ENCODE results near the gene NFYA.

Gene NFYA

DNA sequence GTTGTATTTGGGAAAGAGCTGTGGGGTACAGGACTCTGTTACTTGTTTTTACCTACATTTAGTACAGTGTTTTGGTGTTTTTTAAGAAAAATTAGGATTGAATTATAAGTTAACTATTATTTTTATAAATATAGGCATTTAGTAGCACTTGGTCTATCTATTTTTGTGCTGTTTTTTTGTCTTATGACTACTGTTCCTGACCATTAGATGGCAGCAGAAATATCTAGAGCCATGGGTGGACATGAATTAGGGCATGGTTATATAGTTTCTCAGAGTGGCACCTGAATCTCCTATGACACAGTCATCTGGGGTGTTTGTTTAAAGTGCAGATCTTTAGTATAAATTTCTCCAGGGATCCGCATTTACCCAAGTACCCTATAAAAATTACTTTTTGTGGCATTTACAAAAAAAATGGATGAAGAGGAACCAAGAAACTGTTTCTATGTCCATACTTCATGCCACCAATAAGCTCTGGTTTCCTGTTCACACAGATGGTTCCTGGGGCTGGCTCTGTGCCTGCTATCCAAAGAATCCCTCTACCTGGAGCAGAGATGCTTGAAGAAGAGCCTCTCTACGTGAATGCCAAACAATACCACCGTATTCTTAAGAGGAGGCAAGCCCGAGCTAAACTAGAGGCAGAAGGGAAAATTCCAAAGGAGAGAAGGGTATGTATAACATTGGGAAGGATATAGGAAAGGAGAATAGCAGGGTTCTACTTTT lies 19.8 kb downstream of the NFYA start:
- Histone ChIP-seq H3K79me2 (no peaks in the 10 kb centered on the region), H3K4me3 (ENCODE audit: low read depth, low read length) (no peak overlapping the region), H3K4me1 (no peaks in the 10 kb centered on the region), H3K27me3 (ENCODE audit: control insufficient read depth, insufficient read depth, low read length) (no peaks in the 10 kb centered on the region), H3K4me2 (ENCODE audit: low read length) (no peak overlapping the region), H3K36me3 (ENCODE audit: control insufficient read depth, insufficient read depth, low read length) (no peaks in the 10 kb centered on the region), H3K9ac (no peak overlapping the region), H3K27ac (no peak overlapping the region), H3K9me3 (ENCODE audit: control insufficient read depth, low read length) (no peaks in the 10 kb centered on the region), H2AFZ (no peak overlapping the region)
- TF ChIP-seq, protein P1, sequence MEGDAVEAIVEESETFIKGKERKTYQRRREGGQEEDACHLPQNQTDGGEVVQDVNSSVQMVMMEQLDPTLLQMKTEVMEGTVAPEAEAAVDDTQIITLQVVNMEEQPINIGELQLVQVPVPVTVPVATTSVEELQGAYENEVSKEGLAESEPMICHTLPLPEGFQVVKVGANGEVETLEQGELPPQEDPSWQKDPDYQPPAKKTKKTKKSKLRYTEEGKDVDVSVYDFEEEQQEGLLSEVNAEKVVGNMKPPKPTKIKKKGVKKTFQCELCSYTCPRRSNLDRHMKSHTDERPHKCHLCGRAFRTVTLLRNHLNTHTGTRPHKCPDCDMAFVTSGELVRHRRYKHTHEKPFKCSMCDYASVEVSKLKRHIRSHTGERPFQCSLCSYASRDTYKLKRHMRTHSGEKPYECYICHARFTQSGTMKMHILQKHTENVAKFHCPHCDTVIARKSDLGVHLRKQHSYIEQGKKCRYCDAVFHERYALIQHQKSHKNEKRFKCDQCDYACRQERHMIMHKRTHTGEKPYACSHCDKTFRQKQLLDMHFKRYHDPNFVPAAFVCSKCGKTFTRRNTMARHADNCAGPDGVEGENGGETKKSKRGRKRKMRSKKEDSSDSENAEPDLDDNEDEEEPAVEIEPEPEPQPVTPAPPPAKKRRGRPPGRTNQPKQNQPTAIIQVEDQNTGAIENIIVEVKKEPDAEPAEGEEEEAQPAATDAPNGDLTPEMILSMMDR (IDR thresholded peaks at IDR 0.05): no peak

DNA sequence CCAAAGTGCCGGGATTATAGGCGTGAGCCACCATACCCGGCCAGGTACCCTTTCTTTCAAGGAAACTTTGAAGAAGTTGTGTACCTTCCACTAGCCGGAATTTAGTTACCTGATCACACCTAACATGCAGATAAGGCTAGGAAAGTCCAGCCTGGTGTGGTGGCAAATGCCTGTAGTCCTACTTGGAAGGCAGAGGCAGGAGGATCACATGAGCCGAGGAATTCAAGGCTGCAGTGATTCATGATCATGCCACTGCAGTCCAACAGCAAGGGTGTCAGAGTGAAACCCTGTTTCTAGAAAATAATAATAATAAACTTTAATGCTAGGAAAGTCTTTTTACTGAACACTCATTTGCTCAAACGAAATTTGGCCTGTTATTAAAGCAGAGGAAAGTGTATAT lies 21.0 kb downstream of the NFYA start:
- Histone ChIP-seq H3K9ac (no peak overlapping the region), H3K27me3 (ENCODE audit: control insufficient read depth, insufficient read depth, low read length) (no peaks in the 10 kb centered on the region), H3K9me3 (ENCODE audit: control insufficient read depth, low read length) (no peaks in the 10 kb centered on the region), H3K36me3 (ENCODE audit: control insufficient read depth, insufficient read depth, low read length) (no peaks in the 10 kb centered on the region), H2AFZ (no peak overlapping the region), H3K4me3 (ENCODE audit: low read depth, low read length) (no peak overlapping the region), H3K79me2 (no peaks in the 10 kb centered on the region), H3K4me2 (ENCODE audit: low read length) (no peak overlapping the region), H3K4me1 (no peaks in the 10 kb centered on the region), H3K27ac (no peak overlapping the region)
- TF ChIP-seq, protein P1 (IDR thresholded peaks at IDR 0.05): no peak

DNA sequence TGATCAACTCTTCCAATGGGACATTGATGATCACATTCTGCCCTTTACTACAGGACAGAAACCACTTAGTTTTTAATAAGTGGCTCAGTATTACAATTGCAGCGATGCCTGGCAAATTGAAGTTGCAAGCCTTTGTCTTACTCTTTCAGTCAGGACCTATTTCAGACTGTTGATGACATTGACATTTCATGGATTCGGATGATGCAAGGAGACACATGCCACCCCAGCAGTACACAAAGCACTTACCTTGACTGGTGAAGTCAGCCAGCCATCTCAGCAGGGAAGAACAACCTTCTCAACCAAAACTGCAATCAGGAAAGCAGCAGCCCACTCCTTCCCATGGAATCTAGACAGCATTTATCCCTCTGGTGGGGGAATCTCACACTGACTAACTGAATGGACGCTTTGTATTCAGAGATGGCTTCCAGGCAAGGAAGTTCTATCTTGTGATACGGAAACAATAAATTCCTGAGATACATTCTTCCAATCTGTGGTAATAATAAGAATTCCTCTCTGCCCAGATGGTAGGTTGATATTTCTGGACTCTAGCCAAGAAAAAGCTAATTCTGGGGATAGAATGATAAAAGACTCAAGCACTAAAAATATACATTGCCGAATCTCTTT lies 24.8 kb downstream of the NFYA start:
- Histone ChIP-seq H3K9ac (no peak overlapping the region), H3K4me1 (no peaks in the 10 kb centered on the region), H3K36me3 (ENCODE audit: control insufficient read depth, insufficient read depth, low read length) (no peaks in the 10 kb centered on the region), H3K4me2 (ENCODE audit: low read length) (no peak overlapping the region), H3K27me3 (ENCODE audit: control insufficient read depth, insufficient read depth, low read length) (no peaks in the 10 kb centered on the region), H2AFZ (no peak overlapping the region), H3K9me3 (ENCODE audit: control insufficient read depth, low read length) (no peaks in the 10 kb centered on the region), H3K4me3 (ENCODE audit: low read depth, low read length) (no peak overlapping the region), H3K27ac (no peak overlapping the region), H3K79me2 (no peaks in the 10 kb centered on the region)
- TF ChIP-seq, protein P1 (IDR thresholded peaks at IDR 0.05): no peak

DNA sequence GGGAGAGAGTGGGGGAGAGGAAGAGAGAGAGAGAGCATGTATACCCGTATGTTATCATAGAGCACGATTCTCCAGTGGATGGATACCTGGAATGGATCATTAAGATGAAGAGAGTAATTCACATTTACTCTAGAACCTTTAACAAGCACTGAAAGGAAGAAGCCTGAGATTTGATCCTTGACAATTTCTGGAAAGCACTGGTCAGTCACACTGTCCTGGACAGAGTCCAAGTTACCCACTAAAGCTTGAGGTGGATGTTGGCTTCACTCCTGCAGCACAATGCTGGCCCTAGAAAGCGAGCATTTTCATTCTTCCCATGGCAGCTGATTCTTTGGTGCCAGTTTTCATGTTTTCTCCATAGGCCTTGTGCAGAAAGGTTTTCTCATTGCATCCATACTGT lies 25.6 kb downstream of the NFYA start:
- no peaks in the 10 kb centered on the region for H3K27me3 ChIP-seq (ENCODE audit: control insufficient read depth, insufficient read depth, low read length)
- H2AFZ ChIP-seq: no peak overlapping the region
- H3K36me3 ChIP-seq (ENCODE audit: control insufficient read depth, insufficient read depth, low read length): no peaks in the 10 kb centered on the region
- no peak overlapping the region for H3K27ac ChIP-seq
- H3K79me2 ChIP-seq: no peaks in the 10 kb centered on the region
- H3K4me1 ChIP-seq: no peaks in the 10 kb centered on the region
- no peak overlapping the region for H3K4me2 ChIP-seq (ENCODE audit: low read length)
- TF ChIP-seq, protein P1 (IDR thresholded peaks at IDR 0.05): no peak
- no peak overlapping the region for H3K4me3 ChIP-seq (ENCODE audit: low read depth, low read length)
- H3K9ac ChIP-seq: no peak overlapping the region
- no peaks in the 10 kb centered on the region for H3K9me3 ChIP-seq (ENCODE audit: control insufficient read depth, low read length)

DNA sequence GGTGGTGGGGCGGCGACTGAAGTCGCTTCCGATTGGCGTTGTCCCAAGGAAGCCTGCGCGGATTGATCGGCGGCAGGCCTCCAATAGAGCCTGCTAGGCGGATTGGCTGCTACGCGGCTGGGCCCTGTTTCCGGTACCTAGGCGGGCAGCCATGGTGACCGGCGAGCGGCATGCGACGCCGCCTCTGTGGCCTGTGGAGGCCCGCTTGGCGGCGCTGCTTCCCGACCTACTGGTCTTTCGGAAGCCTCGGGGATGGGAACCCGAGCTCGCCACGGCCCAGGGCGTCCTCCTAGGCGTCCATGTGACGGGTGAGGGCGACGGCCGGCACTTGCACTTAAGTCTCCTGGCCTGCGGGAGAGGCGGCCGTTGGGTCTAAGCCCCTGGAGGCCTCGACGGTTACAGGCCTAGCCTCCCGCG lies 28.1 kb downstream of the NFYA start:
- TF ChIP-seq, protein P1 (IDR thresholded peaks at IDR 0.05): no peak
- Histone ChIP-seq H3K4me1 (no peaks in the 10 kb centered on the region), H3K4me2 (ENCODE audit: low read length) (no peak overlapping the region), H3K4me3 (ENCODE audit: low read depth, low read length) (no peak overlapping the region), H3K27me3 (ENCODE audit: control insufficient read depth, insufficient read depth, low read length) (no peaks in the 10 kb centered on the region), H3K9ac (no peak overlapping the region), H3K36me3 (ENCODE audit: control insufficient read depth, insufficient read depth, low read length) (no peaks in the 10 kb centered on the region), H2AFZ (no peak overlapping the region), H3K27ac (no peak overlapping the region), H3K79me2 (no peaks in the 10 kb centered on the region), H3K9me3 (ENCODE audit: control insufficient read depth, low read length) (no peaks in the 10 kb centered on the region)
